ENCODE results near the gene ARHGAP27.
A peak's percentile ranks its signal among the peaks of the same experiment; 100 is the strongest.
"Not testable (repeated sequence)": the region's sequence is repeated elsewhere in the genome, so short reads cannot be mapped to it uniquely, and the experiment has no call there.

ARHGAP27 gene

DNA sequence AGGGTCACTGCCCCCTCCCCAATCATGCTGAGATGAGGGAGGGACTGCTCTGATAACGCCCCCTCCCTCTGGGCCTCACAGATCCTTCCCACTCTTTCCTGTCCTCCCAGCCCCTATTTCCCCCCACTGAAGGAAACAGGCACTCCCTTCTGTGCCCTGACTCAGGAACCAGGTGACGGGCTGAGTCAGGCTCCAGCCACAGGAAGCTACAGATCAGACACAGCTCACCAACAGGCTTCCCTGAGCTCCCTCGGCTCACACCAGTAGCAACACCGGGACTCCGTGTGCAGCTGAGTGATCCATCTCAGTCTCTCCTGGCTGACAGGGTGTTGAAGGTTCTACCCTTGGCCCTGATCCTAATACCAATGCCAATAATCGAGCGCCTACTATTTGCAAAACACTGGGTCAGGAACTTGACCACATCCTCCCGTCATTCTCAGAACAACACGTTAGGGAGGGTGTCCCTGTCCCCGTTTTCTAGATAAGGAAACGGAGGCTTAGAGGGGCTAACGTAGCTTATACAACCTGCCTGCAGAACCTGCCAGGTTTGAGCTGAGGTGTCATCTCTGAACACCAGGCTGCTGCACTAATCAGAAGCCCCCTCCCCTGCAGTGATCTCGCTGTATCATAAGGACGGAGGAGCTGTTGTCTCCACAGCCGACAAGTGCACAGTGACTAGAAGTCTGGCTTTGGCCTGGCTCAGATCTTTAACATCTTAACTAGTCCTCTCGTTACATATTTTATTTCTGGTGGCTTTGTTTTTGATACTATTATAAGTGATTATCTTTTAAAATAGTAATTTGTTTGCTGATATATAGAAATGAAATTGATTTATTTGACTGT lies 13.5 kb upstream of the ARHGAP27 start:
- not testable (repeated sequence) for DNase-seq

DNA sequence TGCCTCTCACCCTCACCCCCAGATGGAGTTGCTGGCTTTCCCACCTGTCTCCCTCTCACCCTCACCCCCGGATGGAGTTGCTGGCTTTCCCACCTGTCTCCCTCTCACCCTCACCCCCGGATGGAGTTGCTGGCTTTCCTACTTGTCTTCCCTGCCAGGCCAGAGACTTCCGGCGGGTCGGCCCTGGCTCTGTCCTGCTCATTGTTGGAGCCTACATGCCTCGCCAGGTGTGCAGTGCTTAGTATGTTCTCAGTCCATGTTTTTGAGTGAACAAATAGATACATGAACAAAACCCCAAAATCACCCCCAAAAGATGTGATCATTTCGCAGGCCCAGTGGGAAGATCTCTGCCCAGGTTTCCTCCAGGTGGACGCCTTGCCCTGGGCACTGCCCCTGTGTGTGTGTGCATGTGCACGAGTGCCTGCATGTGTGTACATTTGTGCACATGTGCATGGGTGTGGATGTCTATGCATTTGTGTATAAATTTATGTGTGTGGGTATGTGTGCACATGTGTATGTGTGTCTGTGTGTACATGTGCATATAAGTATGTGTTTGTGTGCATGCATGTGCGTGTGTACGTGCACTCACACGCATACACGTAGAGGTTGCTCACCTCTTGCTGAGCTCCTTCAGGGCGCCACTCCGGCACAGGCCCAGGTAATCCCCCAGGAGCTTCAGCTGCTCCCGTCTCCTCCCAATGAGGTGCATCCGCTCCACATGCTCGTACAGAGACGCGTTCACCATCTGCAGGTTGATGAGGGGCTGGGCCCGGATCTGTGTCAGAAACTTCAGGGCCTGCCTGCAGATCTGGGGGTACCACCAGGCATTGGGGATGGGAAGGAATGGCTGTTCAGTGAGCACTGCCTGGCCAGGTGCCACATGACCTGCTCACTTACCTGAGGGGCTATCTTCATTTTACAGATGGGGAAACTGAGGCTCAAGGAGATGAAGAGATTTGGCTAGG lies 12.5 kb upstream of the ARHGAP27 start:
- not testable (repeated sequence) for DNase-seq

DNA sequence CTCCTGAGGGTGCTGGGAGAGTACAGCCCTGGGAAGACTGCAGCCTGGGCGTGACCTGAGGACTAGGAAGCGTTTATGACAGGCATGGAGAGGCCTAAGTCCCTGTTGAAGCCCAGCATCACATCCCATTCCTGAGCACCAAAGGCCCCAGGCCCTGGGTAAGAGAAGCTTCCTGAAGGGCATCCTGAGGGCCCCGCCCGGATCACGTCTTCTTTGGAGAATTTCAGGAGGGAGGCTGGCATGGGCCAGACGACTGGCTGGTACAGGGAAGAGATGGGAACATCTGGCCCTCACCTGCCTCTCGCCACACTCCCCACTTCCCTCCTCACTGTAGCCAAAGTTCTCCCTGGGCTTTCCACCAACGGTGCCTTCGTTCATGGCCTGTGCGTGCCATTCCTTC lies 11.6 kb upstream of the ARHGAP27 start:
- DNase-seq: not testable (repeated sequence)

DNA sequence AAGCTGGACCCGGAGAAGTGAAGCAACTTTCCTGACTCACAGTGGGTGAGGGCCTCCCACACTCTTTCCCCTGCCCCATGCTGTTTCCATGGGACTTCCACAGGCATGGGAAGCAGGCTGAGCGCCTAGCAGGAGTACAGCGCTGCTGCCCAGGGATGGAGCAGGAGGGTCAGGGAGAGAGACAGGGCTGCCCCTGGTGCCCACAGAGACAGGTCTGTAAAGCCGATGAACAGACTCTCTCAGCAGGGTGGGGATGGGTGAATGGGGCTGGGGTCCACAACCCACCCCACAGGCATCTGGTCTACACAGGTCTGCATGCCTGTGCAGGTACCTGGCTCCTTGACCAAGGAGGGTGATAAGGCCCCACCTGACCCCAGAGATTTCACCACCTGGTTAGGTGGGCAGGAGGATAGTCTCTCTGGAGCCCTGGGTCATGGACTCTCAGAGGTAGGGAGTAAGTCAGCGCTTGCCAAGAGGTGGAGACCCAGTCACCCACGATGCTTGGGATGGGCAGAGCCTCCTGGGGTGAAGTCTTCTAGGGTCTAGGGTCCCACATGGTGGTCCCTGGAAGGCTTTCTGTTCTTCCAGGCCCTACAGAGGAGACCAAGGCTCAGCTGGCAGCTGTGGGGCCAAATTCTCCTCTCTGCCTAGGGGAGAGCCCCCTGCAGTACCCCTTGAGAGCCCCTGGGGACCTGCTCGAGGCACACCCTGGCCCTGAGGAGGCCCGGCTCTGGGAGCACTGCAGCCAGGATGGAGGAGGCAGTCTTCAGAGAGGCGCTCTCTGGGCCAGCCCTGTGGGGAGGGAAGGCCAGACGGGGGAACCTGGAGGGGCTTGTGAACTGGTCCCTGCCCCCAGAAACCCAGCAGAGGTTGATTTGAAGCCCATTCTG lies 10.9 kb upstream of the ARHGAP27 start:
- not testable (repeated sequence) for DNase-seq

DNA sequence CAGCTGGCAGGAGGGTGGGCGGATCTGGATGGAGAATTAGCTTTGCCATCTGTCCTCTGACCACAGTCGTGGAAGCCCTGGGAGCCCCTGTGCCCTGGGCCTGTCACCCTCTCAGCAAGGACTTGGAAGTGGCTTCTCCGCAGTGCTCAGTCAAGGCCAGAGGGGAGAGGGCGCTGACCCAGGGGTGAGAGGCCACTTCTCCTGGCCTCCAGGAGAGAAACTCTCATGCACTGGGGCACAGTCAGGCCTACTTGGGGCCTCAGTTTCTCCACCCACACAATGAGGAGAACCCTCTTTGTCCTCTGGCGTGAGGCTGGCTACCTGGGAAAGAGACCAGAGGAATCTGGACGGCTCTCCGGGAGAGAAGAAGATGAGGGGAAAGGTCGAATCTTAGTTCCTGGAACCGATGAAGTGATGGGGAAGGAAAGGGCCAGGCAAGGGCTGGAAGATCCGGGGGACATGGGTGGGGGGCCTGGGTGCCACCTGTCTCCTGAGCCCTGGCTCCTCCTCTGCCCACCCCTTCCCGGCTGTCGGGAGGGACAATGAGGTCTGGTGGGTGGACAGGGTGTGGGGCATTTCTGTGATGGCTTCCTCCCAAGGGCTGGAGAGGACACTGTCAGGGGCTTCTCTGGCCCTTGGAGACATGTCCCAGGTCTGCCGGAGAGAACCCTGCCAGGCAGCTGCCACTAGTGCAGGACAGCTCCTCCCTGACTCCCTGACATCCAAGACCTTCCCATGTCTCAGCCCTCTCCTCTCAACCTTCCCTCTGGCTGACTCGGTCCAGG lies 9.0 kb upstream of the ARHGAP27 start:
- no peak for DNase-seq

DNA sequence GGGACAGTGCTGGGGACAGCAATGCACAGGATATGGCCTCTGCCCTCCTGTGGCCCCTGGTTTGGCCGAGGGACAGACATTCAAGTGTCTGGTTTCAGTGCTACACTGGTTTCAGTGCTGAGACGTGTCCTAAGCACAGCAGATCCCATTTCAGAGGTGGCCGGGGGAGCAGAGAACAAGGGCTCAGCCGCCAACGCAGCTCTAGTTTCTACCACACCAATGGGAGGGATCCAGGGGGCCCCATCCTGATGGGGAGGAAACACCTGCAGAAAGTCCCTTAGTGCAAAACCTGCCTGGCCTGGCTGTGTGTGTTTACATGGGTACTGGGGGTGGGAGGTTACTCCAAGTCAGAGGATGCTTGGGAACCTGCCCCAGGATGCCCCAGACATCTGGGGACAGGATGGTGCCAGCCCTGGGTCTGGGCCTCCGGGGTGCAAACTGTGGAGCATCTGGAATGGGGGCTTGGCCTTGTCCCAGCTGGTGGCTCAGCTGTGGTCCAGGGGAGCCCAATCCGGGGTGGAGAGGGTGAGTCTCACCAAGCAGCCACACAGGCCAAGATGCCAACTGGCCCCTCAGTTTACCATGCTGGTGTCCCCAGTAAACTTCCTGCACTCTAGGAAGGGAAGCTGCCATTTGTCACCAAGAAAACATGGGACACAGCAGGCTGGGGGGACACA lies 8.3 kb upstream of the ARHGAP27 start:
- DNase-seq: not testable (repeated sequence)

DNA sequence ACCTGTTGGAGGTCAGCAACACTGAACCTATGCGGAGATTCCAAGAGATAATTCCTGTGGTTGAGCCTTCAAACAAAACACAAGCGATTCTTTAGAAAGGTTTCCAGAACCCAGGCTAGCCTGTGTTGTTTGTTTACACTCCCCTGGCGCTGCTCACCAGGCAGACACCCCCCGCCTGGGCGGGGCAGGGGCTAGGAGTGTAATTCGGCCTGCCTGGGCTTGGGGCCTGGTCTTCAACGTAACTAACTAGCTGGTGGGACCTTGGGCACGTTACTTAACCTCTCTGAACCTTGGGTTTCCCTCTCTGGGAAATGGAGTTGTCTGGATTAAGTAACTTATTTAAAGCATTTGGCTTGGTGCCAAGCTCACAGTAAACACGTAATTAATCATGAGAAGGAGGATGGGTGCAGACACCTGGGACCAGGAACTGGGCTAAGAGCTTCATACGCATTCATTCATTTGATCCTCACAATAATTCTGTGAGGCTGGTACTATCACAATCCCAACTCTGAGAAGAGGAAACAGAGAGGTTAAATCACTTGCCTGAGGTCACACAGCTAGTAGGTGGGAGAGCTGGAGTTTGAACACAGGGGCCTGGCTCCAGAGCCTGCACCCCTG lies 7.6 kb upstream of the ARHGAP27 start:
- DNase-seq: no peak

DNA sequence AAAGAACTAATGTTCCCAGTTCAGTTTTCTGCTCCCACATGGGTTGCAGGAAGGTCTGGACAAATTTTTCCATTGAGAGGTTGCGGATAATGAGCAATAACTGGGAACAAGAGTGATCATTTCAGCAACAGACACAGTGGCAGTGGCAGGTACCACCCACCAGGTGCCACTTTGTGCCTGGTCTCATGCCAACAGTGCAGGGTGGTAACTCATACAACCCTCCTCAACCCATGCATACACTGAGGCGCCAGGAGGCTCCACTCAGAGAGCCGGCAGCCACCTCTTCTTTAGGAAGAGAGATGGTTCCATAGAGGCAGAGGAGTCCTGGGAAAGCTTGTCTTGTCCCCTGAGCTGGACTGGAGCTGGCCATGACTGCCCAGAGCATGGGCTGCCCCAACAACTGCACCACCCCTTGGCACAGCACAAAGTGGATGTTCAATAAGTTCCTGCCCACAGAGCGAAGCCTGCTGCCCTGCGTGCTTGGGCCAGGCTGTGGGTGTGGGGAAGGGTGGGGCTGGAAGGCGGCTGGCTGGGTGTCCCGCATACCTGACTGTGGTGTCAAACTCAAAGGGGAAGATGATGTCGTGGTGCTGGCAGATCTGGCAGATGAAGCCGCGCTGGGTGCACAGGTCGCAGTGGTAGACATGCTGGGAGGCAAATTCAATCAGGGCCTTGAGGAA lies 6.4 kb upstream of the ARHGAP27 start:
- no peak for DNase-seq

DNA sequence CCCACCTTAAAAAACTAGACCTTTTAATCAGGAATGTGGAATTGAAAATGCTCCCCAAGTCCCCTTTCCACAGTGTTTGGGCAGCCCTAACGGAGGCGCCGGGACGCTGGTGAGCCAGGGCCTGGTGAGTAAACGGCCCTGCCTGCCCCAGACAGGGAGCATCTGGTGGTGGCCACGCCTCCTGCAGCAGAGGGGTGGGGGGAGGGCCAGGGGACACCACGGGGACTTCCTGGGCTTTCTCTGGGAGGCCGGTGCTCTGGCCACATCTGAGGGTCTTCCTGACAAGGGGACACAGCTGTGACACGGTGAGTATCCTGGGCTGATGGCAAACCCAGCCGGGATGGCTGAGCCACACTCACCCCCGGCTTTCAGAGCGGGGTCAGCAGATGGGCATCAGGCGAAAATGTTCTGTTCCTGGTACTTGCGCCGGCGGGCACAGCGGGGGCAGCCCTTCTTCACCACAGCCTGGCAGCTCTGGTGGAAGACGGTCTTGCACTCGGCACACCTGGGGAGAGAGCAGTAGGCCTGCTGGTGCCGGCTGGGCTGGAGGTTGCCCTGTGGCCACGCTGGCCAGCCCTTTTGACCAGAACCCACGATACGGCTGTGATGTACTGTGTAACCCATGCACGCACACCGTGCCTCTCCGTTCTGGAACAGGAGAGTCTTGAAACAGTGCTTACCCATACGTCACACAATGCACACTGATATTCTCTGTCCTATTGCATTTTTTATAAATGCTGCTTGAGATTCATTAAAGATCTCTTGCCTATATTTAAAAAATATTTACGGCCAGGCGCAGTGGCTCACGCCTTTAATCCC lies 5.0 kb upstream of the ARHGAP27 start:
- no peak for DNase-seq

DNA sequence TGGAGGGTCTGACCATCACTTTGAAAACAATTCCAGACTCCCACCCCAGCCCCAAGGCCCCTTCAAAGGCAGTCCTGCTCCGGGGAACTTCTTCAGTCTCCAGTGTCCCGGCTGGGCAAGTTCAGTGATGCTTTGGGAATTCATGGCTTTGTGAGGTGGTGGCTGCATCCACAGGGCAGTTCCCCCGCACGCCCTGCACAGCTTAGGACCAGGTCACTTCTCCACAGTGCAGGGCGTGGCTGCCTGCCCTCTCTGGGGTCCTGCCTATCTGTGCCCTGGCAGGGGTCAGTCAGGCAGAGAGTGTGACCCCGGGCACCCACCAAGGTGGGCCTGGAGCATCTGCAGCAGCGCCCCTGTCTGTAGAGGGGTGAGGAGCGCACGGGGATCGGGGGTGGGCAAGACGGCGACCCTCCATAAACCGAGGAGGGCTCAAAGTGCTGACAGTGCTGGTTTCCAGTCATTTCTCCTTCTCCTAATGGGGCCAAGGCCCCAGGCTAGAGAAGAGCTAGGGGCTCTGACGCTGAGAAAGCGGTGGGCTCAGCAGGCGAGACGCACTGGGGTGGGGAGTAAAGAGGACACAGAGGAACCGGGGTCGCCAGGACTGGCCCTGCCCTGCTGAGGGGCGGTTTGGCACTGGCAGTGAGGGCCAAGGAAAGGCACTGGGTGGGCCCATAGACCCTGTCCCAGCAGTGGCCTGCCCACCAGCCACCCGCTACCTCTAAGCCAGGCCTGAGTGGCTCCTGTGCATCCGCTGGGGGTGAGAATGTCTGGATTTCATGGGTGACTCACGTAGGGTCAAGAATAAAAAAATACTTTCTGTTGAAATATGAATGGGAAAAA lies 4.2 kb upstream of the ARHGAP27 start:
- DNase-seq: no peak

DNA sequence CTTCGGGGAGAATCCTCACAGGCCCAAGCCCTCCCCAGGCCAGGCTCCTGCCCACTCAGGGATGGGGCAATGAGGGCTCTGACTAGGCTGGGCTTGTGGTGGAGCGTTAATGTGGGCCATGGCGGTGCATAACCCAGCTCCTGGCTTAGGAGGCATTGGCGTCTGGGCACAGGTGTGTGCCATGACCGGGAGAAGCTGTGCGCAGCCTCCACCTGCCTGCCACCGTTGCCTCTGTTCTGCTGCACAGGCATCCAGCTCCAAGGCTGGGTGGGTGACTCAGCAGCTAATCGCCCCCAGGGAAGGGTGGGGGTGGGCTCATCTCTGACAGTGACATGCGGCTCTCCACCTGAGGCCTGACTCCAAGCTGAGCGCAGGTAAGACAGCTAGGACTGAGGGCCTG lies 3.5 kb upstream of the ARHGAP27 start:
- no peak for DNase-seq

DNA sequence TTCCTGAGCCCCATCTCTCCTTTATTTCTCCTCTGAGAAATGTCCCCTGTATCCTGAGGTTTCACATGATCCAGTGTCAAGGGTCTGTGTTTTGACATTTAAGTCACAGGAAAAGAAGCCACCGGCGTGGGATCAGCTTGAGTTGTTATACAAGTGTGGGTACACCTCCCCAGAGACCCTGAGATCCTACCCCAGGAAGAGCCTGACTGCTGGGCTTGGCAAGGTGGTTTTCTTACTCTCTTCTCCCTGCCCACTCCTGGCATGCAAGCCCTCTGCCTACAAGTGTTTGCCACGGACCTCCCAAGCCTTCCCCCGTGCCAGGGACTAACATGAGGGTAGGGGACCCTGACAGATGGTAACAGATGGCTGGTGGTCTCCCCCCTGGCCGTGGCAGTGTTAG lies 2.8 kb upstream of the ARHGAP27 start:
- no peak for DNase-seq

DNA sequence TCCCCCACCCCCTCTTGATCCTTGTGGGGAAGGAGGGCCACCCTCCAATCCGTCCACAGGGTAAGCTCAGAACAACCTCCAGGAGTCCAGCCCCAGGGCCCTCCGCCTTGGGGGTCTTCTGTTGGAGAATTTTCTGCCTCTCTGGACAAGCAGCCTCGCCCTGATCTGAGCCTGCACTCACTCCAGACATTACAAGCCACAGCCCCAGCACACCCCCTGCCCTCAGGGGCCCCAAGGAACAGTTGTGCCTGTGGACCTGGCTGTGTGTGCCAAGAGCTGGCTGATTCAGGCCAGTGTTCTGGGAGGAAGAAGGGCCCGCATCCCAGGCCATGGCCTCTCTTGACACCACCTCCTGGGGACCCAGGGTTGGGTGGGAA lies 477 bp upstream of the ARHGAP27 start:
- no peak for DNase-seq

DNA sequence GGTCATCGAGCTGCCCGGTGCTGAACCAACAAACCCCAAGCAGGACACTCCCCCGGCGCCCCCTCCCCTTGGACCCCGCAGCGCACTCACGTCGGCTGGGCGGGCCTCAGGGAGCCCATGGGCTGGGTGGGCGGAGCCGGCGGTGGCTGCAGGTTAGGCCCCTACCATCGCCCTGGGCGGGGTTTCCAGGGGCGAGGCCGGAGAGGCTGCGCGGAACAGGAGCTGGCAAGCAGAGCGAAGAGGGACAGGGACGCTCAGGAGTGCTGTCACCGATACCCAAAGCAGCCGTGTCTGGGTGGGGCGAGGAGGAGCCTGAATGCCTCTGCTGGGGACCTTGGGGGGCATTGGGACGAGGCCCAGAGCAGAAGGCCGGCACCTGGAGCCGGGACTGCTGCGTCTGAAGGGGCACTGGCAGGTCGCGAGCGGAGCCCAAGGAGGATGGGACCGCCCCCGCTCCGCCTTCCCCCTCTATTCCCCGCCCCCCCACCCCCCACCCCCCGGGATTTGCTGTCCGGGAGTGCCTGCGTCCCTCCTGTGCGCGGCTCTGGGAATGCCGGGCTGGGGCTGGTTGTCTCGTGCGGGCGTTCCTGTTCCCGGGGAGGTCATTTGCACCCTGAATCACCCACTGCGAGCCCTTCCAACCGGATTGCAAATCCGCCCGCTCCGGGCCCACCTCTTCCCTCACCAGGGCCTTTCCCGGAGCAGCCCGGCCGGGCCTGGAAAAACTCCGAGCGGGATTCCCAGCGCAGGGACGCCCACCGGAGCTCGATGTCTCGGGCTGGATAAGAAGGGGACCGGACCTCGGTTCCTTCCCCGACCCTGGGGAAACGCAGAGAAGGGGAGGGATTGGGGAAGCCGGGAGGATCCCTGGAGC lies 902 bp downstream of the ARHGAP27 start:
- peak; percentile 56 for DNase-seq

DNA sequence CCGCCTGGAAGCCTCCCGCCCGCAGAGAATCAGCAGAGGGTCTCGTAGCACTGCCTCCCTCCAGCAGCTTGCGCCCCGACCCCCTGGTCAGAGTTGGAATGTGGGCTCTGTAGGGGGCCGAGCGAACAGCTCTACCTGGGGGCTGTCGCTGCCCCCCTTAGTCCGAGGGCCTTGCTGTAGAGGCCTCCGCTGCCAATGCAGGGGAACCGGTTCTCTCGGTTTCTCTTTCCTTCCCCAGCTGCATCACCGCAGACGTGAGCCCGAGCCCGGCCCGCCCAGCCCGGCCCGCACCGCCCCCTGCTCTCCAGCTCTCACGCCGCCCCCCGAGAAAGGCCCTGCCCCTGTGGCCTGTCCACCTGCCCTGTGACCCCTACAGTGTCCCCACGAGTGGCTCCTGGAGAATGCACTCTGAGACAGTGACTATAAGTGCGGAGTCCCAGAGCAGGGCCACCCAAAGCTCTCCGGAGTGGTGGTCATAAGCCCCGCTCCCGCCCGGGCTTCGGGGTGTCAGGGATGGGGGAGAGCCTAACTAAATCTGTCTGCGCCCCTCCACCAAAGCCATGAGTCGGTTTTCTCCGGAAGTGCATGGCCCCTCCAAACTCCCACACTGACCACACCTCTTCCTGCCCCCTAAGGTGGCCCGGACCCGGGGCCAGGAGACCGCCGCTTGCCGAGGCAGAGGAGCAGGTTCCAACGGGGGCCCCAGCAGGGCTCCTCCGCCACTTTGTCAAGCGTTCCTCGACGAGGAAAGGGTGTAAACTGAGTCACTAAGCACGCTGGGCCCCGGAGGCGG lies 1.7 kb downstream of the ARHGAP27 start:
- DNase-seq: no peak

DNA sequence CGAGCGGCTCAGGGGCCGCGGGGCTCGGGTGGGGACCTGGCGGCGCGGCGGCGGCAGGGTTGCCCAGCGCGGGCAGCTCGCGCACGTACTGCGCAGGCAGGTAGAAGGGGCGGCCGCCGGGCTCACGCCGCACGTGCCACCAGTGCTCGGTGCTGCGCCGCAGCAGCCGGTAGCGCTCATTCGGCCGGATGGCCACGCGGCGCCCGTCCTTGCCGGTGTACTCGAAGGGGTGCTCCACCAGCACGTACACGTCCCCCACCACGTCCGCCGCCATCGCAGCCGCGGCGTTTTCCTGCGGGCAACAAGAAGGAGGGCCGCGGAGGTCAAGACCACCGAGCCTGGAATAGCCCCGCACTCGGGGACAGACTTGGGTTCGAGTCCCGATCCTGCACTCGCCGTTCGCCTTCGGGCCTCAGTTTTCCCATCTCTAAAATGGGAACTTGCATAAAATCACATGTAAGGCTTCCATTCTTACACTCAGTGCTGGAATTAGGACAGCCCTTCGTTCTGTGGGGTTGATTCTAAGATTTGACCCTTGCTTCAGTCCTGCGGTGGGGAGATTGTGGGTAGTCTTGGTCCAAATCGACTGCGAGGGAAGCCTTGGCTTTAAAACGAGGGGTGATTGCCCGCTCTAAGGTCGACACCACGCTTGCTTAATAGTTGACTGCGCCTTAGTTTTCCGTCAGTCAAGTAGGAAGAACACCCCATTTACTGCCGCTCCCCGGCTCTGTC lies 2.5 kb downstream of the ARHGAP27 start:
- DNase-seq: no peak
